ENCODE results near the gene EMP1. TPM values are rescaled to one million over a fixed set of nuclear protein-coding genes. Genes with fewer than 3 reads are reported as not detected.

Gene EMP1
- total RNA-seq, 1 experiment from 2014 or later, result 18.6 TPM

DNA sequence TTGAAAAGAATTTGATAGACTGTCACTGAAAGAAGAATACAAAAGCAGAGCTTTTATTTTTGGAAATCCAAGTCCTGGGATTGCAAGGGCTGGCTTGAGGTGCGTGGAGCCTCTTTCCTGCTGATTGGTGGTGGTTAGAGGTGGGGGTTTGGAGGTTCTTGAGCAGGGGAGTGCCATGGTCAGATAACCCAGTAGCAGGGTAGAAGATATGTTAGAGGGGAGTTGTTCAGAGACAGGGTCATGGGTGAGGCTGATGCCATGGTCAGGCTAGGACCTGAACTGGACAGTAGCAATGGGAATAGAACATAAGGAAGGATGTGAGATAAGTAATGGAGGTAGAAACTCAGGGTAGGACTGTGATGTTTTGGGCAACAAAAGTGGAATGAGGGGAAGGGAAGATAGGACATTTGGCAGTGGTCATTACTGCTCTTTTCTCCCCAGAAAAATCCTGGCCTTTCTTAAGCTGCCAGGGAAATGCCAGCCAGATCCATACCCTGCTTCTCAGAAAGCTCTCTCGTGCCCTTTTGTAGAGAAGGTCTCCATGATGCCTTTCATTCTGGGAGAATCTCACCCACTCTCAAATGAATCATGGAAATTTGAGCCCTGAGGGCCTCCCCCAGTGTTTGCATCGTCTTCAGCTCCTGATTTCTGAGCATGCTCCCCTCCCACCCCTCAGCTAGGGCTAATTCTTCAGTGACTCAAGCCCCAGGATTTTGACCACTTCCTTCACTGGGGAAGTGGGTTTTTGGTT is 9.5 kb downstream of the EMP1 start:
- in situ Hi-C loops (cut with HindIII; ENCODE audit: low pct_unique_long_range_greater_than_20kb, low sequenced_read_pairs), result no loop called here

DNA sequence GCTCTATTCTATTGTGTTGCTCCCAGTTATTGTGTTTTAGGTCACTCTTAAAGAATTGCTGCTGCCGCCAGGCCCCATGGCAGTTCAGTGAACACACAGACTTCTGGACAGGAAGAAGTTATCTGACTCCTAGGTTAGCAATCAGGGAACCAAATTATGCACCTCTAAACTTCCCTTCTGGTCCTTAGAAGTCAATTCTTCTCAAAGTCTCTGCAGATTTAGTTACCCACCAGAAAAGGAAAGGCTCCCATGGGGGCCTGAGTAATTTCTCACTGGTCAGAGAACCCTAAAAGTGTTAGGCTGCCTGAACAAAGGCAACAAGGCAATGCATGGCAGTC is 10.0 kb downstream of the EMP1 start:
- H3K4me3 ChIP-seq (ENCODE audit: low read depth in 2 of 2, low read length in 2 of 2), result no peak overlapping the region
- H3K36me3 ChIP-seq (ENCODE audit: control insufficient read depth, insufficient read depth, low read length), result no peaks in the 10 kb centered on the region
- H3K4me1 ChIP-seq (ENCODE audit: control insufficient read depth, insufficient read depth, low read length), result peaks cover 31% of the 10 kb centered on the region
- BruUV-seq (replicated peaks), result no TSS peak
- H3K9me3 ChIP-seq (ENCODE audit: control insufficient read depth, insufficient read depth, low read depth, low read length), result no peaks in the 10 kb centered on the region
- no peaks in the 10 kb centered on the region for H3K27me3 ChIP-seq (ENCODE audit: control insufficient read depth, insufficient read depth, low read length)
- ChIA-PET POLR2A (no interaction called here), CTCF (no interaction called here)
- TF ChIP-seq SIN3A (IDR thresholded peaks at IDR 0.05; ENCODE audit: borderline replicate concordance, insufficient read depth, low read depth, low read length) (no peak), POLR2AphosphoS5 (IDR thresholded peaks at IDR 0.05; ENCODE audit: low read depth, low read length) (no peak), TCF7L2 (IDR thresholded peaks at IDR 0.05; ENCODE audit: low read depth, low read length) (no peak)
- TF ChIP-seq, protein P1, sequence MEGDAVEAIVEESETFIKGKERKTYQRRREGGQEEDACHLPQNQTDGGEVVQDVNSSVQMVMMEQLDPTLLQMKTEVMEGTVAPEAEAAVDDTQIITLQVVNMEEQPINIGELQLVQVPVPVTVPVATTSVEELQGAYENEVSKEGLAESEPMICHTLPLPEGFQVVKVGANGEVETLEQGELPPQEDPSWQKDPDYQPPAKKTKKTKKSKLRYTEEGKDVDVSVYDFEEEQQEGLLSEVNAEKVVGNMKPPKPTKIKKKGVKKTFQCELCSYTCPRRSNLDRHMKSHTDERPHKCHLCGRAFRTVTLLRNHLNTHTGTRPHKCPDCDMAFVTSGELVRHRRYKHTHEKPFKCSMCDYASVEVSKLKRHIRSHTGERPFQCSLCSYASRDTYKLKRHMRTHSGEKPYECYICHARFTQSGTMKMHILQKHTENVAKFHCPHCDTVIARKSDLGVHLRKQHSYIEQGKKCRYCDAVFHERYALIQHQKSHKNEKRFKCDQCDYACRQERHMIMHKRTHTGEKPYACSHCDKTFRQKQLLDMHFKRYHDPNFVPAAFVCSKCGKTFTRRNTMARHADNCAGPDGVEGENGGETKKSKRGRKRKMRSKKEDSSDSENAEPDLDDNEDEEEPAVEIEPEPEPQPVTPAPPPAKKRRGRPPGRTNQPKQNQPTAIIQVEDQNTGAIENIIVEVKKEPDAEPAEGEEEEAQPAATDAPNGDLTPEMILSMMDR (IDR thresholded peaks at IDR 0.05), result no peak
- TF ChIP-seq, protein P2, sequence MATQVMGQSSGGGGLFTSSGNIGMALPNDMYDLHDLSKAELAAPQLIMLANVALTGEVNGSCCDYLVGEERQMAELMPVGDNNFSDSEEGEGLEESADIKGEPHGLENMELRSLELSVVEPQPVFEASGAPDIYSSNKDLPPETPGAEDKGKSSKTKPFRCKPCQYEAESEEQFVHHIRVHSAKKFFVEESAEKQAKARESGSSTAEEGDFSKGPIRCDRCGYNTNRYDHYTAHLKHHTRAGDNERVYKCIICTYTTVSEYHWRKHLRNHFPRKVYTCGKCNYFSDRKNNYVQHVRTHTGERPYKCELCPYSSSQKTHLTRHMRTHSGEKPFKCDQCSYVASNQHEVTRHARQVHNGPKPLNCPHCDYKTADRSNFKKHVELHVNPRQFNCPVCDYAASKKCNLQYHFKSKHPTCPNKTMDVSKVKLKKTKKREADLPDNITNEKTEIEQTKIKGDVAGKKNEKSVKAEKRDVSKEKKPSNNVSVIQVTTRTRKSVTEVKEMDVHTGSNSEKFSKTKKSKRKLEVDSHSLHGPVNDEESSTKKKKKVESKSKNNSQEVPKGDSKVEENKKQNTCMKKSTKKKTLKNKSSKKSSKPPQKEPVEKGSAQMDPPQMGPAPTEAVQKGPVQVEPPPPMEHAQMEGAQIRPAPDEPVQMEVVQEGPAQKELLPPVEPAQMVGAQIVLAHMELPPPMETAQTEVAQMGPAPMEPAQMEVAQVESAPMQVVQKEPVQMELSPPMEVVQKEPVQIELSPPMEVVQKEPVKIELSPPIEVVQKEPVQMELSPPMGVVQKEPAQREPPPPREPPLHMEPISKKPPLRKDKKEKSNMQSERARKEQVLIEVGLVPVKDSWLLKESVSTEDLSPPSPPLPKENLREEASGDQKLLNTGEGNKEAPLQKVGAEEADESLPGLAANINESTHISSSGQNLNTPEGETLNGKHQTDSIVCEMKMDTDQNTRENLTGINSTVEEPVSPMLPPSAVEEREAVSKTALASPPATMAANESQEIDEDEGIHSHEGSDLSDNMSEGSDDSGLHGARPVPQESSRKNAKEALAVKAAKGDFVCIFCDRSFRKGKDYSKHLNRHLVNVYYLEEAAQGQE (IDR thresholded peaks at IDR 0.05; ENCODE audit: insufficient read depth in 1 of 2, low read depth in 2 of 2, low read length in 1 of 2), result no peak
- DNase-seq (ENCODE audit: low read depth, low spot score) (no peak), ATAC-seq (peak; percentile 39; the same call in 1 of the 2 replicates)
- in situ Hi-C loops (cut with HindIII; ENCODE audit: low pct_unique_long_range_greater_than_20kb, low sequenced_read_pairs) (no loop called here), intact Hi-C loops (cut with micrococcal nuclease; ENCODE audit: unreplicated experiment) (no loop called here)
- peak overlapping the region; percentile 42; the same call in 1 of the 2 replicates for H3K27ac ChIP-seq (ENCODE audit: low read length)

More for the DNA sequence above, 9.5 kb downstream of the EMP1 start:
- POLR2A ChIA-PET, result no interaction called here
- intact Hi-C loops (cut with micrococcal nuclease; ENCODE audit: unreplicated experiment), result no loop called here
- Histone ChIP-seq H3K27ac (ENCODE audit: low read length) (0 out of 2 replicates have a peak overlapping the region, but pooled peaks have one; percentile 0), H3K4me3 (ENCODE audit: low read depth in 2 of 2, low read length in 2 of 2) (no peak overlapping the region), H3K27me3 (ENCODE audit: control insufficient read depth, insufficient read depth, low read length) (no peaks in the 10 kb centered on the region), H3K4me1 (ENCODE audit: control insufficient read depth, insufficient read depth, low read length) (peaks cover 31% of the 10 kb centered on the region), H3K36me3 (ENCODE audit: control insufficient read depth, insufficient read depth, low read length) (no peaks in the 10 kb centered on the region), H3K9me3 (ENCODE audit: control insufficient read depth, insufficient read depth, low read depth, low read length) (no peaks in the 10 kb centered on the region)
- no TSS peak for BruUV-seq (replicated peaks)
- peak; percentile 42; the same call in 1 of the 2 replicates for ATAC-seq
- no peak for DNase-seq (ENCODE audit: low read depth, low spot score)
- TF ChIP-seq POLR2AphosphoS5 (IDR thresholded peaks at IDR 0.05; ENCODE audit: low read depth, low read length) (no peak), SIN3A (IDR thresholded peaks at IDR 0.05; ENCODE audit: borderline replicate concordance, insufficient read depth, low read depth, low read length) (no peak), TCF7L2 (IDR thresholded peaks at IDR 0.05; ENCODE audit: low read depth, low read length) (no peak)
- TF ChIP-seq, protein P1 (IDR thresholded peaks at IDR 0.05), result no peak
- TF ChIP-seq, protein P2 (IDR thresholded peaks at IDR 0.05; ENCODE audit: insufficient read depth in 1 of 2, low read depth in 2 of 2, low read length in 1 of 2), result no peak
- CTCF ChIA-PET, result no interaction called here
